Activated CD4-positive, alpha-beta T cell treated with anti-CD3 and anti-CD28 coated beads for 1 hour (primary cell): ENCODE measurements around the gene CRB1.
"Not testable (repeated sequence)": the region's sequence is repeated elsewhere in the genome, so short reads cannot be mapped to it uniquely, and the experiment has no call there.

Experiments used
- DNase-seq: peaks from one replicate; pipeline ENCODE4 v3.0.0-alpha.2; 2020

The CRB1 gene

DNA sequence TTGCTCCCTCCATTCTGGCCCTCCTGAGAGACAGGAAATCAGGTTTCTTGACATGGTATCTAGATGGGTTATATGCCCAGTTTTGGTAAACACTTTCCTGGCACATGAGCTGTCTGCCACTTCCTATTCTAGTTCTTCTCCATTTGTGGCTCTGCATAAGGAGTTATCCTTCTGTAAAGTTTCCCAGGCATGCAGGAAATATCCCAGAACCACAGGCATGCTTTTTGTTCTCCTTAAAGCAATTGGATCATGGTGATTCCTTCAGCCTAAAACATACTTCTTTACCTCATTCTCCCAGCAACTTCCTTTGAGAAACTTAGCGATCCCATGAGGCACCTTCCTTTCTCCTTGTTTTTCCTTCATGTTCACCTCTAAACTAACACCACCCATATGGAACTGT, 199.8 kb downstream of the CRB1 start:
- no peak for DNase-seq

DNA sequence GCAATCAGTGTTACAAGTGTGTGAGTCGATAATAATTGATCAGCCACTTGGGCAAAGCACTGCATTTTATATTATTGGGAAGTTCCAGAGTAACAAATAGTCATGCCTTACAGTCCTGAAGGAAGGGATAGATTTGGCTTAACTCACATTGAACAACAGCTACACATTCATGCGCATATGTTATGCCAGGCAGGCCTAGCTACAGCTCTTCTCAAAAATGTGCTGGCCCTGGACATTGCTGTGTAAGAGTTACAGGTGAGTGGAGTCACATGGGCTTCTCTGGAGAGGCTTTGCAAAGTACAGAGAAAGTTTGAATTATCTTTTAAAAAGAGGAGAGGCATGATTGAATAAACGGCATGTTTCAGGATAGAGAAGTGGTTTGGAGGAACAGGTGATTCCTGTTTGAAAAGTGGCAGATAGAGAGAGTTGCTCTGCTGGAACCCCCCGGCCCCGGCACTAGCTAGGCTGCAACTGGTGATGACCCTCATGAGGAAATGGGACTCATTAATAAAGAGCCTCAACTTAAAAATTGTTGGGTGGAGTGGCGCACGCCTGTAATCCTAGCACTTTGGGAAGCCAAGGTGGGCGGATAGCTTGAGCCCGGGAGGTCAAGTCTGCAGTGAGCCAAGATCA, 200.6 kb downstream of the CRB1 start:
- no peak for DNase-seq

DNA sequence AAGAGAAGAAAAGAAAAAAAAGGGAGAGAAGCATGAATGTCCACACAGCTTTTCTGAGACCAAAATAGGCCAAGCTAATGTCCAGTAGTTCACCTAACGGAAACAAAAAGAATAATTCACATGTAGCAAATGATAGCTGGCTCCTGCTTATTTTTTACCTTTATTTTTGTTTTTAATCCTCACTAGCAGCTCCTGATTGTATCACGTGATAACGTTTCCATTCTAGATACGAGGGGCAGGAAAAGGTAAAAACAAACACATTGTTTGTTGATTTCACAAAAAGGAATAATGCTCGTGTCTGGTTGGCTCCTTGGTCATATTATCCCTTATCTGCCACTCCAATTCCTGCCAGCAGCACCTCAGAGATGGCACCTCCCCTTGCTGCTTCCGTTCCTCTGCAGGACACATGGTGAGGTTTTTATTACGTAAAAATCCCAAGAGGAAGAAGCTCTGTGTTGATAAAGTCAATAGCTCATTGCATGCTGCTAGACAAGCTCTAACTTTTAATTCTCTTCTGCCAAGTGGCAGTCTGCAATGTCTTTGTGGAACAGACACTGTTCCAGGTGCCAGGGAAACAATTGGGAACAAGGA, 201.7 kb downstream of the CRB1 start:
- DNase-seq = no peak

DNA sequence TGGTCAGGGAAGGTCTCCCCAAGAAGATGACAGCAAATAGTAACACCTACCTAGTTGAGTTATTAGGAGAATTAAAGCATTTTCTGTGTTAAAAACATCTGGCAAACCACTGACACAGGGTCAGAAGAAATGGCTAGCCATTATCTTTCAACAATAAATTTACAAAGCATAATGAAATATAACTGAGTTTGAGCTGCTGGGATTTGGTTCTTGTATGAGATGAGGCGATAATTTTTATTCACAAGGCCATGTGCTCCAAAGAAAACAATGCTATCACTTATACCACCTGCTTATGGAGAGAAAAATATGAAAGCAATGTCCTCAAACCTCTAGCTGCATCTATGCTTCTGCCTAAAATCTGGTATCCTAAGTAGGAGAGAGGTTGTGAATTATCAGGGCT, 202.3 kb downstream of the CRB1 start:
- DNase-seq = no peak

DNA sequence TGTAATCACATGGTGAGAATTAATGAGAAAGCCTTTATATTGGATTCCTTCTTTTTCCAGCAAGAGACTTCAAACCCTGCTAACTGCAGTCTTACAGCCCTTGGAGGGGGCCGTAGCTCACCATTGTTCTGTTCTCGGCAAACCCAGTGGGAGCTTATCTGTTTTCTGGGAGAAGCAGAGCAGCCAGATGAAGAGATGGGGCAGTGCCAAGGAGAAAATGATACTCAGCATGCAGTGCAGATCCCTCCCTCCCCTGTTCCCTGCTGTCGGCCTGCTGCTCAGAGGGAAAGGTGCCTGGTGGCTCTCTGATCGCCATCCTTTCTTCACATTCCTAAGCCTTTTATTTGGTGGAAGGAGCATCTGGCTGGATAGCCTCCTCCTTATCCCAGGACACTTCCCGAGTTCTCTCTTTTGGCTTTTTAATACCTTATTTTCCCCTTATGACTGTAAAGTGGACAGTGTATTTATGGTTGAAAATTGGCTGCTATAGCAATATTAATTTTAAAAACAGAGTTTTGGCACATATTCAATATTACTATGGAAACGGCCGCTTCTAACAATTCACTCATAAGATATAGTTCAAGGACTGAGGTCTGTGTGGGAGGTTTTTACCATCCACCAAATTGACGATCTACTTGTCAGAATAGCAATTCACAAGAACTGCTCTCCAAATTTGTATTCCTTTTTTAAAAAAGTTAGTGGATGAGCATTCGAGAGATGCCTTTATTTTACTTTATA, 203.4 kb downstream of the CRB1 start:
- DNase-seq = no peak

DNA sequence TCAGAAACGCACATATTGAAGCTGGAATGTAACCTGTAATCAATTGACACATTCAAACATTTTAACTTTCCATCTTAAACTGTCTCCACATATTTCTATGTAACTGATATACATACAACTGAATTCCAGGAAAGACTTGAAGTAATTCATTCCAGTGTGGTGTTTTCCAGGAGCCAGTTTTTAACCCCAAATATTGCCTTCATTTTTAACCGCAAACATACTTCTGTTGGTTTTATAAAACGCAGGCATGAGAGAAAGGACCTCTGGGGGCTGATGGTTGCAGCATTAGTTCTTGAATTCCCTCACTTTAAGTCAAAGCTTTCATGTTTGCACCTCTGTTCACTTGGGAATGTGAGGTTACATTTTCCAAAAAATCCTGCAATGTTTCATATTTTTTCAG, 204.1 kb downstream of the CRB1 start:
- no peak for DNase-seq

DNA sequence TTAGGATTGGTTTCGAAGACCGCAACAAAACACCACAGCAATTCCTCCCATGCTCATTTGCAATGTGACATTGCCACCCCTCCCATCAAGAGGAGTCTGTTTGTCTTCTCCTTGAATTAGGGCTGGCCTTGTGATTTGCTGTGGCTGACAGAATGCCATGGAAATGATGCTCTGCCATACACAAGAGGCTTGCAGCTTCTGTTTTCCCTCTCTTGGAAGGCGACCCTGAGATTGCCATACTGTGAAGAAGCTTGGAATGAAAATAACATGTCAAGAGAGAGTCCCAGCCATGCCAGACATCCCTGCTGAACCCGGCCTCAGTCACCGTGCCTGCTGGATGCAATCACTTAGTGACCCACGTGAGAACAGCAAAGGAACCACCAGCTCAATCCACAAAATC, 212.4 kb downstream of the CRB1 start:
- no peak for DNase-seq

DNA sequence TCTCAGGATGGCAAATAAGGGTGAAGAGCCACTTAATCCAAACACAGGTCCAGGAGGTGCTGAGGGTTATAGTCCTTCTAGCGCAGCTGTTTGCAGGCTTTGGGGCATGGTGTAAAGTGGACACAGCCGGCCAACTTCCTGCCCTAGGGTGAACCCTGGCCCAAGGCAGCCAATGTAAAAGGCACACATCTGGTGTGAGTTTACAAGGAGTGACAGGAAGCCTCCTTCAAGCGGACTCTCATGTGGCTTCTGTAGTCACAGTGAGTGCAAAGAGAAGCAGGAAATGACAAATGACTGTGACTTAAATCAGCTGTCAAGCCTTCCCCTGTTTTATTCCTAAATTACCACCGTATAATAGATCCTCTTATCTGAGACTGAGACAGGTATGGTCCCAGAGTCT, 213.0 kb downstream of the CRB1 start:
- DNase-seq = no peak

DNA sequence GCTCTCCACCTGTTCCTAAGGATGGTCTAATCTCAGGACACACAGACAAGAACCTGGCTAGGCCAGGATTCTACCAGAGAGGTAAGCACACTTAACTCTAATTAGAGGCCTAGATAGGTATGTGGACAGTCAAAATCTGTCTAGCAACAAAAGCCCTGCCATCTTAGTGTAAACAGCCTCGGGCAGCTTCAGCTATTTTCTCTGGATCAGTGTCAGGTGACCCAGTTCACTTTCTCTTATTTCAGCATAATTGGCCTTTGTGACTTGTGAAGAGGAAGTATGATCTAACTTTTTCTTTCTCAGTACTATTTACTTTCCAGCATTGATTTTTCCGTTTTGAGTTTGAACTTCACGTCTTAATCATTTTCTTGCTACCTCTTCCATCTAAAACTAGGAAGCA, 217.7 kb downstream of the CRB1 start:
- no peak for DNase-seq

DNA sequence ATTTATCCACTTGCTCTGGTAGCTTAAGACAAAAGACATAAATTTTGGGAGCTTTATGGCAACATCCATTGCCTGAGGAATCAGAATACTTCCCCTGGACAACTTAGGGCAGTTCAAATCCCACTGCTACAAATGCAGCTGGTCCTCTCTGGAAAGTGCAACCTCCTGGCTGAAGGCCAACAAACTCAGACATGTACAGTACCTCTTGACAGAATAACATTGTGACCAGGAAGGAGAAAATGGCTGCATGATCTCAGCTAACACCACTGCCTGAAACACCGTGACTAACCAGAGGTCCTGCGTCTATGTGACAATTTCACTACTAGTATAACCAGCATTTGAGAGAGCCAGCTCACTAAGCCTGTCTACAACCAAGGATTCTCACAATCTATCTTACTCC, 218.9 kb downstream of the CRB1 start:
- DNase-seq = no peak

DNA sequence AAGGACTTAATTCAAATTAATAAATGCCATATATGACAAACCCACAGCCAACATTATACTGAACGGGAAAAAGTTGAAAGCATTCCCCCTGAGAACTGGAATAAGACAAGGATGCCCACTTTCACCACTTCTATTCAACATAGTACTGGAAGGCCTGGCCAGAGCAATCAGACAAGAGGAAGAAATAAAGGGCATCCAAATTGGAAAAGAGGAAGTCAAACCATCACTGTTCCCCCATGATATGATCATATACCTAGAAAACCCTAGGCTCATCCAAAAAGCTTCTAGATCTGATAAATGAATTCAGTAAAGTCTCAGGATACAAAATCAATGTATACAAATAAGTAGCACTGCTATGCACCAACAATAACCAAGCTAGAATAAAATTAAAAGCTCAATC, 223.5 kb downstream of the CRB1 start:
- not testable (repeated sequence) for DNase-seq

DNA sequence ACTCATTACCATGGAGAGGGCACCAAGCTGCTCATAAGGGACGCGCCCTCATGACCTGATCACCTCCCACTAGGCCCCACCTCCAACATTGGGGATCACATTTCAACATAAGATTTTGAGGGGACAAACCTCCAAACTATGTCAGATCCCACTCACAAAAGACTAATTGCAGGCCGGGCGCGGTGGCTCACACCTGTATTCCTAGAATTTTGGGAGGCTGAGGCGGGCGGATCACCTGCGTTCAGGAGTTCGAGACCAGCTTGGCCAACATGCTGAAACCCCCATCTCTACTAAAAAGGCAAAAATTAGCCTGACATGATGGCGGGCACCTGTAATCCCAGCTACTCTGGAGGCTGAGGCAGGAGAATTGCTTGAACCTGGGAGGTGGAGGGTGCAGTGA, 228.7 kb downstream of the CRB1 start:
- no peak for DNase-seq

DNA sequence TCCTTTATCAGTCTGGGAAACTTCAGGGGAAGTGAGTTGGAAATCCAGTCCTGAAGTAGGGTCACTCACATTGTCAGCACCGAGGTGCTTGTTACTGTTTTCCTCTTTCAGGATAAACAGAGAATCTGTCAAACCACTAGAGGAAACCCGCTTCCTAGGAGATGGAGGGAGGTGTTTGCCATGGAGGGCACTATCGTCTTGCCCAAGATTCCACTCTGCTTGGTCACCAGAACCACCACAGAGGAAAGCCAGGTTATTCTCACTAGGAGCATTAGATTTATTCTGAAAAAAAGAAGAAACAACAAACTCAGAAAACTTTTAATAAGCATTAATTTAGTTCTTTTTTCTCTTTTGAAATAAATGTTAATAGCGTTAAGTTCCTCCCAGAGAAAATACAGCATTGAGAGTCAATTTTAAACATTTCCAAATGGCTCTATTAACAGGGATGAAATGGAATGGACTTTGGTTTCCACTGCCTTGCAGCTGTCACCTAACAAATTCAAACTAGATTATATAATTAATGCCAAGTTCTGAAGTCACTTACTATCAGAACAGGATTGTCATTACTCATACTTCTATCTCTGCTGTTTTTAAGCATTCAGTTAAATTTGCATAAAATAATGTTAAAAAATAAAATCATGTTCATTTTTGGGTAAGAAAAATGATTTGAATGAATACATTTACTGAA, 242.8 kb downstream of the CRB1 start:
- DNase-seq = no peak

DNA sequence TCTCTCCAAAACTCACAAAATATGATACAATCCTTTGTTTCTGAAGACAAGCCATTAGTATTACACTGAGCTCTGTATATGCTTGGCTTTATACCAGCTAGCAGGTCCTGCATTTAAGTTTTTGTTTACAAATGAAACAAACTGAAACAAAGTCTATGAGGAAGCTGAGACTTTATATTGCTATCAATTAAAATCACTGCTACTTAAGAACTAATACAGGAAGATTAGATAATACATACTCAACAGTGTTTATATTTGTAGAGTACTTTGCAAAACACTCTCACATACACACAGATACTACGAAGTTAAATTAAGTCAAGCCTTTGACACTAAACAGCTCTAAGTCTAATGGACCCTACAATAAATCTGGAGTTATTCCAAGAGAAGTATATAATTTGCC, 247.4 kb downstream of the CRB1 start:
- DNase-seq = no peak

DNA sequence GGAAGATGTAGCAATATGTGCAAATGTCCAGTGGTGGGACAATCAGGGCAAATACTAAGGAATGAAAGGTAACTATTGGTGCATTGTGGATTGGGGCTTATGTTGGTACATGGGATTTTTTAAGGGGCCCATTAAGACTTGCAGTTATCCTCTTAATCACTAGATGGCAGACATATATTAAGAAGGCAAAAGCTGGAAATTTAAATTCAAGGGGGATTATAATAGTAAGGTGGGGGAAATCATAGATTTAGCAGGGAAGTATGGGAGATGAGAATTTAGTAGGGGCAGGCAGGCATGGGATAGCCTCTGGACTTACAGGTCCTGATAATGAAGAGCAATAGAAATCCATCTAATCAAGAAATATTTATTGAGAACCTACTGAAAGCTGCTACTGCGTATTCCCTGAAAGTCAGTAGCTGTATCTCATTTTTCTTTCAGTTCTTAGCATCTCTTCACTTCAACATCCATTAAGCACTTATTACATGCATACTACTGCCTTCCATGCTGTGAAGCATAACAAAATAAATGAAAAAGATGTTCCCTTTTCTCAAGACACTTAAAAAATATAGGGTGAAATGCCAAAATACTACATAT, 251.8 kb downstream of the CRB1 start:
- DNase-seq = no peak

DNA sequence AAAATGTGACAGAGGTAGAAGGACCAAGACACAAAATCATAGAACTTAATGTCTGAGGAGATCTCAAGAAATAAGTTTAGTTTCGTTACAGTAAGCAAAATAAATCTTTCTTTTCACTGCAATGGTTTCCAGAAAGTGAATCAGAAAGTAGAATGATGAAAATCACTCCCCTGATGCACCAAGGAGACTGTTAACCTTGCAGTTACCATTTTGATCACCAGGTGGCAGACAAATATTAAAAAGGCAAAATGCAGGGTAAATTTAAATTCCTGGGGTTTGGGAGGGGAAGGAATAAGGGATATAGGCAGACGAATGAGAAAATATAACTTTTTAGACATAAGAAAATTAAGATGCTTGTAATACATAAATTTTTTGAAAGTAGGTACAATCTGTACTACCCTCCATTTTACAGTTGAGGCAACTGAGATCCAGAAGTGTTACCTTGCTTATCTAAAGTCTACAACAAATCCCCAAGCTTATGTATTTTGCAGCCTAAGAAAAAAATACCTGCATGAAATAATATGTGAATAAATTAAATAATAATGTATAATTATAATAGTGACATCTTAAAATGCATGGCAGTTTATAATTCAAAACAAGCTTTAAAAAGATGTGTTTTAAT, 253.2 kb downstream of the CRB1 start:
- no peak for DNase-seq

DNA sequence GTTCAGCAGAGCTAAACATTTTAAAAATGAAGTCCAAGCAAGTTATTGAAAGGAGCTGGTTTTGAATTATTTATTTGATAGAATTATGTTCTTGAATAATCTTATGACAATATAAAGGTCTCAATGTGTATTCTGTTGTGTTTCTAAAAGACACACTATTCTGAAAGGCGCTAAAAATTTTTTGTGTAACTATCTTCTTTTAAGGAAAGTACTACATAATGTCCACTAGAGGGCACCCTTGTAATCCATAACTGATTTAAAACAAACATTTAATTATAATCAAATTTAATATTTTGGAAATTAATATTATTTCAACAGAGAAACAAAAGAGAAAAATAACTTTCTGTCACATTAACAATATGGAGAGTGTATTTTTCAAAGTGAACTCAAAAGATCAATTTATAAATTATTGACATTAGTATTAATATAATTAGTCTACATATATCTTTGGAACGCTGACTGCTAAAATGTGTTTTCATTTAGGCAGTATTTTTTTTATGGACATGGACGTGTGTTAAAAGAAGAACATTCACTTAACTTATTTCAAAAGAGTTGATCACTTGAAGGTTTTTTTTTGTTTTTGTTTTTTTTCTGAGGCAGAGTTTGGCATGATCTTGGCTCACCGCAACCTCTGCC, 258.8 kb downstream of the CRB1 start:
- DNase-seq = no peak
